Right renal pelvis (tissue), 4 donors: ENCODE data around the gene LRFN3. TPM values are rescaled to one million over a fixed set of nuclear protein-coding genes. Genes with fewer than 3 reads are reported as not detected.
"Not testable (repeated sequence)": the region's sequence is repeated elsewhere in the genome, so short reads cannot be mapped to it uniquely, and the experiment has no call there.

ENCODE experiments used
- DNase-seq, 4 donors: peaks; one replicate each; pipeline ENCODE4 v3.0.0-alpha.2; 2013; ENCODE audit warnings: low read depth in 4 of 4, low spot score in 3 of 4, missing footprints in 1 of 4
- polyA plus RNA-seq, 4 donors: library from polyadenylated mRNA; unstranded; fragments of 120-200 nt; gene quantifications; one replicate each; pipeline ENCODE4 v1.2.1, GENCODE V29; 2013; ENCODE audit not compliant: insufficient read length in 4 of 4

The LRFN3 gene
- 10 to 100 TPM; 10.7 to 16.9 (median 11.7) TPM for polyA plus RNA-seq

GRCh38 chr19:35935911-35936737 is at the start of gene LRFN3:
Gene LRFN3 (plus strand): TSS chr19:35936374. CDS start chr19:35939426, 3,052 bp downstream.
- peak in 2 of 4 donors; percentile 56 to 58 for DNase-seq

- no peak for DNase-seq
These were observed 49.0 kb upstream of the LRFN3 start for GRCh38 chr19:35887197-35887596.

- DNase-seq = no peak
These were observed 47.8 kb upstream of the LRFN3 start for GRCh38 chr19:35888398-35888797.

- no peak for DNase-seq
These were observed 46.6 kb upstream of the LRFN3 start for GRCh38 chr19:35889370-35890112.

GRCh38 chr19:35890113-35890650 is 46.0 kb upstream of the LRFN3 start:
- DNase-seq = no peak

GRCh38 chr19:35891819-35892218 is 44.4 kb upstream of the LRFN3 start:
- DNase-seq = not testable (repeated sequence)

GRCh38 chr19:35894342-35894741 is 41.8 kb upstream of the LRFN3 start:
- DNase-seq = no peak

GRCh38 chr19:35895911-35896642 is 40.1 kb upstream of the LRFN3 start:
- DNase-seq = no peak

- DNase-seq = no peak
These were observed 39.5 kb upstream of the LRFN3 start for GRCh38 chr19:35896643-35897040.

- DNase-seq = no peak
These were observed 38.3 kb upstream of the LRFN3 start for GRCh38 chr19:35897706-35898451.

- DNase-seq = no peak
These were observed 37.7 kb upstream of the LRFN3 start for GRCh38 chr19:35898499-35898809.

- DNase-seq = peak; percentile 53 to 74 (median 69)
These were observed 36.5 kb upstream of the LRFN3 start for GRCh38 chr19:35899547-35900214.

- DNase-seq = no peak
These were observed 35.0 kb upstream of the LRFN3 start for GRCh38 chr19:35901055-35901644.

GRCh38 chr19:35901854-35902661 is 34.1 kb upstream of the LRFN3 start, which contains the start of gene HCST:
Gene HCST (plus strand): TSS chr19:35902529. CDS start chr19:35902594, 65 bp downstream.
- no peak for DNase-seq

- DNase-seq = no peak
These were observed 33.2 kb upstream of the LRFN3 start for GRCh38 chr19:35902870-35903475.

GRCh38 chr19:35903550-35904179 is 32.5 kb upstream of the LRFN3 start:
- DNase-seq = no peak

GRCh38 chr19:35904311-35905068 is 31.7 kb upstream of the LRFN3 start:
- DNase-seq = no peak
